PC-3 (cell line): ENCODE measurements around the gene SPHKAP. TPM values are rescaled to one million over a fixed set of nuclear protein-coding genes. Genes with fewer than 3 reads are reported as not detected.

Source experiments
- ATAC-seq: fragments of 200-7000 bp; cut with Tn5 transposase; 2 replicates; pipeline ENCODE4 v1.9.1; 2020; ENCODE audit warnings: mild to moderate bottlenecking, moderate library complexity
- BruUV-seq: library from RNA; stranded (reverse); fragments of 400-500 nt; replicated peaks from 2 replicates; lab custom pipeline; 2021; lab: Mats Ljungman, UMichigan
- CTCF ChIA-PET: fragments of 300-600 bp; sonication (Branson Sonifier 250); formaldehyde crosslinking; loops from one replicate; lab custom pipeline; 2022; ENCODE audit warnings: antibody characterized with exemption; lab: Charles Lee
- POLR2A ChIA-PET: fragments of 300-600 bp; sonication (Branson Sonifier 250); formaldehyde crosslinking; loops from one replicate; lab custom pipeline; 2022; ENCODE audit warnings: antibody characterized with exemption; ENCODE audit not compliant: unreplicated experiment; lab: Charles Lee
- DNase-seq: peaks from one replicate; pipeline ENCODE4 v3.0.0-alpha.2; 2015
- H2AFZ ChIP-seq: fragments of 300-600 bp; sonication (generic); 2 replicates; pipeline ENCODE4 v1.6.0; 2016; ENCODE audit warnings: antibody characterized with exemption, low read length
- H3F3A ChIP-seq: fragments of 300-600 bp; sonication (generic); one replicate; pipeline ENCODE4 v1.6.0; 2017; ENCODE audit warnings: antibody characterized with exemption, low read length, control low read depth, mild to moderate bottlenecking; ENCODE audit not compliant: unreplicated experiment
- H3K27ac ChIP-seq: fragments of 300-600 bp; sonication (generic); 2 replicates; pipeline ENCODE4 v1.5.1; 2016; ENCODE audit warnings: mild to moderate bottlenecking, low read length
- H3K27me3 ChIP-seq: fragments of 300-600 bp; sonication (generic); 2 replicates; pipeline ENCODE4 v1.6.1; 2016; ENCODE audit warnings: low read length, mixed read lengths
- H3K36me3 ChIP-seq: fragments of 300-600 bp; sonication (generic); 2 replicates; pipeline ENCODE4 v1.6.1; 2016; ENCODE audit warnings: low read depth, mixed run types, low read length, mixed read lengths
- H3K4me1 ChIP-seq: fragments of 300-600 bp; sonication (generic); 2 replicates; pipeline ENCODE4 v1.5.1; 2016; ENCODE audit warnings: low read length; ENCODE audit not compliant: insufficient read depth
- H3K4me2 ChIP-seq: fragments of 300-600 bp; sonication (generic); 2 replicates; pipeline ENCODE4 v1.6.0; 2016; ENCODE audit warnings: low read length
- H3K4me3 ChIP-seq: fragments of 300-600 bp; sonication (generic); 2 replicates; pipeline ENCODE4 v1.5.1; 2016; ENCODE audit warnings: mild to moderate bottlenecking, low read length, mixed read lengths
- H3K79me2 ChIP-seq: fragments of 300-600 bp; sonication (generic); 2 replicates; pipeline ENCODE4 v1.6.1; 2017; ENCODE audit warnings: low read length, mixed read lengths
- H3K9ac ChIP-seq: fragments of 300-600 bp; sonication (generic); 2 replicates; pipeline ENCODE4 v1.6.0; 2016; ENCODE audit warnings: mild to moderate bottlenecking, low read length
- H3K9me2 ChIP-seq: fragments of 300-600 bp; sonication (generic); replicated peaks from 2 replicates; pipeline ENCODE4 v1.6.1; 2016; ENCODE audit warnings: mixed run types, low read length, mixed read lengths
- H3K9me3 ChIP-seq: fragments of 300-600 bp; sonication (generic); 2 replicates; pipeline ENCODE4 v1.6.1; 2016; ENCODE audit warnings: low read length, mixed read lengths
- H4K20me1 ChIP-seq: fragments of 300-600 bp; sonication (generic); 2 replicates; pipeline ENCODE4 v1.6.1; 2016; ENCODE audit warnings: low read length, mixed read lengths
- CTCF ChIP-seq: fragments of 300-600 bp; sonication (generic); conservative IDR thresholded peaks from 2 replicates; pipeline ENCODE4 v1.5.1; 2017; ENCODE audit warnings: antibody characterized with exemption, low read depth, mild to moderate bottlenecking, low read length
- EZH2 ChIP-seq: fragments of 300-600 bp; sonication (generic); IDR thresholded peaks from one replicate; pipeline ENCODE4 v1.6.1; 2017; ENCODE audit warnings: antibody characterized with exemption, mild to moderate bottlenecking, low read length; ENCODE audit not compliant: unreplicated experiment
- EZH2phosphoT487 ChIP-seq: fragments of 300-600 bp; sonication (generic); IDR thresholded peaks from 2 replicates; pipeline ENCODE4 v1.6.1; 2018; ENCODE audit warnings: mild to moderate bottlenecking, antibody characterized with exemption, low read length, borderline replicate concordance
- intact Hi-C: fragments of 100-400 bp; cut with micrococcal nuclease; formaldehyde crosslinking; loops from 2 replicates; pipeline ENCODE4 v1.9.0; 2023
- total RNA-seq: library from RNA; depleted of rRNA; stranded (reverse); fragments of >200 nt; gene quantifications from 2 replicates; pipeline ENCODE4 v1.2.3, GENCODE V29; 2014

Gene SPHKAP
- total RNA-seq, 1 experiment from 2014 or later: not detected

- intact Hi-C loops: loop anchor here (2.0 to 10.0 kb wide), 3 partner anchors 365 to 619 kb away; no protein-coding TSS in a partner anchor
- TF ChIP-seq CTCF: peak; percentile 84
- no peak for TF ChIP-seq EZH2
- TF ChIP-seq EZH2phosphoT487: no peak
- no TSS peak for BruUV-seq
- ChIA-PET CTCF (no interaction called here), POLR2A (no interaction called here)
- Histone ChIP-seq H3F3A (no peaks in the 10 kb centered on the region), H4K20me1 (no peaks in the 10 kb centered on the region), H3K4me2 (no peak overlapping the region), H3K9ac (no peak overlapping the region), H3K27ac (no peak overlapping the region), H3K79me2 (no peaks in the 10 kb centered on the region), H3K9me2 (no peaks in the 10 kb centered on the region), H3K9me3 (no peaks in the 10 kb centered on the region), H3K36me3 (no peaks in the 10 kb centered on the region), H3K4me1 (no peaks in the 10 kb centered on the region), H2AFZ (no peak overlapping the region), H3K27me3 (no peaks in the 10 kb centered on the region), H3K4me3 (no peak overlapping the region)
- peak; percentile 51 for DNase-seq
- peak; percentile 58 for ATAC-seq
These were observed 141.5 kb downstream of the SPHKAP start for GRCh38 chr2:228039752-228040534.

DNA sequence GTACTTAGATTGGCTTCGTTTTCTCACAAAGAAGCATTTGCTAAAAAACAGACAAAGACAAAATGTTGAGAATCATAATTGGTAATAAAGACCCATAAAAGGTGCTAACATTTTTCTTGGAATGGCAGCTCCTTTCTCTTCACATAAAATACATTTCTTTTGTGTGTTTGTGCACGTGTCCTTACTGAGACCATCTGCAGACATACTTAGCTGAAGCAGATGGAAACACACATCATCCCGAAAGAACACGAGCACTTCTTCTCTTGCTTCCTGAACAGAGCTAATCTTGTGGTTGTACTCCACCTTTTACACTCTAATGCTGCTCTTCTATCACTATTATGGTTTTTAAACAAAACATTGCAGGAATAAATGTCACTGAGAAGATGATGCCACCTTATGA lies 142.5 kb downstream of the SPHKAP start:
- ATAC-seq (no peak), DNase-seq (no peak)
- no peaks in the 10 kb centered on the region for H4K20me1 ChIP-seq
- no peak overlapping the region for H3K4me2 ChIP-seq
- POLR2A ChIA-PET: no interaction called here
- H3K27me3 ChIP-seq: no peaks in the 10 kb centered on the region
- H2AFZ ChIP-seq: no peak overlapping the region
- CTCF ChIA-PET: no interaction called here
- no TSS peak for BruUV-seq
- no peak overlapping the region for H3K9ac ChIP-seq
- no peaks in the 10 kb centered on the region for H3F3A ChIP-seq
- H3K27ac ChIP-seq: no peak overlapping the region
- no peaks in the 10 kb centered on the region for H3K9me2 ChIP-seq
- H3K79me2 ChIP-seq: no peaks in the 10 kb centered on the region
- no peaks in the 10 kb centered on the region for H3K9me3 ChIP-seq
- no peaks in the 10 kb centered on the region for H3K4me1 ChIP-seq
- H3K4me3 ChIP-seq: no peak overlapping the region
- intact Hi-C loops: loop anchor here (2.0 kb wide), 1 partner anchor 620 kb away; no protein-coding TSS in a partner anchor
- TF ChIP-seq EZH2phosphoT487 (no peak), CTCF (no peak), EZH2 (no peak)
- no peaks in the 10 kb centered on the region for H3K36me3 ChIP-seq

GRCh38 chr2:228037915-228038314 lies 143.6 kb downstream of the SPHKAP start:
- no peaks in the 10 kb centered on the region for H3K79me2 ChIP-seq
- no peak overlapping the region for H3K4me2 ChIP-seq
- no peak overlapping the region for H3K27ac ChIP-seq
- TF ChIP-seq EZH2phosphoT487: no peak
- no peaks in the 10 kb centered on the region for H4K20me1 ChIP-seq
- ATAC-seq (no peak), DNase-seq (no peak)
- ChIA-PET POLR2A (no interaction called here), CTCF (no interaction called here)
- no peaks in the 10 kb centered on the region for H3K9me2 ChIP-seq
- no peaks in the 10 kb centered on the region for H3K36me3 ChIP-seq
- H3K4me3 ChIP-seq: no peak overlapping the region
- H3K9me3 ChIP-seq: no peaks in the 10 kb centered on the region
- H3K4me1 ChIP-seq: no peaks in the 10 kb centered on the region
- no peaks in the 10 kb centered on the region for H3F3A ChIP-seq
- H2AFZ ChIP-seq: no peak overlapping the region
- intact Hi-C loops: loop anchor here (2.0 kb wide), 1 partner anchor 621 kb away; no protein-coding TSS in a partner anchor
- BruUV-seq: no TSS peak
- H3K9ac ChIP-seq: no peak overlapping the region
- no peaks in the 10 kb centered on the region for H3K27me3 ChIP-seq
